ENCODE data around the gene ABTB1.

The ABTB1 gene

DNA sequence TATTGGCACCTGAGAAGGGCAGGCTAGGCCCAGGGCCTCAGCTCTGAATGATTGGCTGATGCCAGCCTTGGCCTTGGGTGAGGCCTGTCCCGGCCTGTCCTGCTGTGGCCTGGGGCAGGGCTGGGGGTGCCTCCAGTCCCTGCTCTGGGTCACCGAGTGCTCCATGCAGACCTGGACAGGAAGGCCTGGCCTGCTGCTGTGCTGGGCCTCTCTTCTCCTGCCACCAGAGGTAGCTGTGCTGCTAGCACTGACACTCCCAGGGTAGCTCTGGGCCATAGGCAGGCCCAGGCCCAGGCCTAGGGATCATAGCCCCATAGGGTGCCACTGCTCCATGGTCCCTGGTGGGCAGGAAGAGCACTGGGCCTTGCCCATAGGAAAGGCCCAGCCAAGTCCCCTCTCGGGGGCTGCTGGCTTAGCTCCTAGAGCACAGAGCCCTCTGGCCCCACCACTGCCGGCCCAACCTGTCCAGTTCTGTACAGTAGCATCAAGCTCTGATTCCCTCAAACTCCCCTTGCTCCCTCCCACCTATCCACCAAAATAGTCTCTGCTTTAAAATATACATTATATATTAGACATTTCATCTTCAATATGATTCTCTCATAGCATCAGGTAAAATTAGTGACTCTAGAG is 18.2 kb downstream of the ABTB1 start:
- Histone ChIP-seq H3K4me3 (no peak overlapping the region), H3K27ac (peak overlapping the region; percentile 79 to 82), H3K27me3 (no peaks in the 10 kb centered on the region), H3K9me3 (no peaks in the 10 kb centered on the region), H3K4me1 (peaks cover 0 to 43% (median 35%) of the 10 kb centered on the region in 4 donors), H3K36me3 (peaks cover 4 to 18% (median 11%) of the 10 kb centered on the region in 3 donors)
- intact Hi-C loops (cut with DNase I; ENCODE audit: low total_unique reads): no loop called here
- TF ChIP-seq, protein P1, sequence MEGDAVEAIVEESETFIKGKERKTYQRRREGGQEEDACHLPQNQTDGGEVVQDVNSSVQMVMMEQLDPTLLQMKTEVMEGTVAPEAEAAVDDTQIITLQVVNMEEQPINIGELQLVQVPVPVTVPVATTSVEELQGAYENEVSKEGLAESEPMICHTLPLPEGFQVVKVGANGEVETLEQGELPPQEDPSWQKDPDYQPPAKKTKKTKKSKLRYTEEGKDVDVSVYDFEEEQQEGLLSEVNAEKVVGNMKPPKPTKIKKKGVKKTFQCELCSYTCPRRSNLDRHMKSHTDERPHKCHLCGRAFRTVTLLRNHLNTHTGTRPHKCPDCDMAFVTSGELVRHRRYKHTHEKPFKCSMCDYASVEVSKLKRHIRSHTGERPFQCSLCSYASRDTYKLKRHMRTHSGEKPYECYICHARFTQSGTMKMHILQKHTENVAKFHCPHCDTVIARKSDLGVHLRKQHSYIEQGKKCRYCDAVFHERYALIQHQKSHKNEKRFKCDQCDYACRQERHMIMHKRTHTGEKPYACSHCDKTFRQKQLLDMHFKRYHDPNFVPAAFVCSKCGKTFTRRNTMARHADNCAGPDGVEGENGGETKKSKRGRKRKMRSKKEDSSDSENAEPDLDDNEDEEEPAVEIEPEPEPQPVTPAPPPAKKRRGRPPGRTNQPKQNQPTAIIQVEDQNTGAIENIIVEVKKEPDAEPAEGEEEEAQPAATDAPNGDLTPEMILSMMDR (IDR thresholded peaks at IDR 0.05): peak; percentile 59 to 69
- peak in 1 of 2 donors; percentile 86 for DNase-seq

GRCh38 chr3:127691489-127691888 is 18.7 kb downstream of the ABTB1 start:
- peak overlapping the region; percentile 79 to 82 for H3K27ac ChIP-seq
- H3K4me3 ChIP-seq: no peak overlapping the region
- TF ChIP-seq, protein P1 (IDR thresholded peaks at IDR 0.05): no peak
- H3K9me3 ChIP-seq: no peaks in the 10 kb centered on the region
- no peaks in the 10 kb centered on the region for H3K27me3 ChIP-seq
- H3K4me1 ChIP-seq: peaks cover under 1 to 49% (median 40%) of the 10 kb centered on the region in 4 donors
- H3K36me3 ChIP-seq: peaks cover 4 to 18% (median 11%) of the 10 kb centered on the region in 3 donors
- intact Hi-C loops (cut with DNase I; ENCODE audit: low total_unique reads): no loop called here
- DNase-seq: peak in 1 of 2 donors; percentile 61

- H3K4me3 ChIP-seq: no peak overlapping the region
- DNase-seq: peak in 1 of 2 donors; percentile 48
- H3K9me3 ChIP-seq: no peaks in the 10 kb centered on the region
- no peaks in the 10 kb centered on the region for H3K27me3 ChIP-seq
- intact Hi-C loops (cut with DNase I; ENCODE audit: low total_unique reads): no loop called here
- H3K4me1 ChIP-seq: peaks cover 3 to 54% (median 45%) of the 10 kb centered on the region in 4 donors
- H3K27ac ChIP-seq: peak overlapping the region; percentile 79 to 82
- TF ChIP-seq, protein P1 (IDR thresholded peaks at IDR 0.05): no peak
- peaks cover 4 to 18% (median 11%) of the 10 kb centered on the region in 3 donors for H3K36me3 ChIP-seq
These were observed 19.2 kb downstream of the ABTB1 start for GRCh38 chr3:127691974-127692373.

DNA sequence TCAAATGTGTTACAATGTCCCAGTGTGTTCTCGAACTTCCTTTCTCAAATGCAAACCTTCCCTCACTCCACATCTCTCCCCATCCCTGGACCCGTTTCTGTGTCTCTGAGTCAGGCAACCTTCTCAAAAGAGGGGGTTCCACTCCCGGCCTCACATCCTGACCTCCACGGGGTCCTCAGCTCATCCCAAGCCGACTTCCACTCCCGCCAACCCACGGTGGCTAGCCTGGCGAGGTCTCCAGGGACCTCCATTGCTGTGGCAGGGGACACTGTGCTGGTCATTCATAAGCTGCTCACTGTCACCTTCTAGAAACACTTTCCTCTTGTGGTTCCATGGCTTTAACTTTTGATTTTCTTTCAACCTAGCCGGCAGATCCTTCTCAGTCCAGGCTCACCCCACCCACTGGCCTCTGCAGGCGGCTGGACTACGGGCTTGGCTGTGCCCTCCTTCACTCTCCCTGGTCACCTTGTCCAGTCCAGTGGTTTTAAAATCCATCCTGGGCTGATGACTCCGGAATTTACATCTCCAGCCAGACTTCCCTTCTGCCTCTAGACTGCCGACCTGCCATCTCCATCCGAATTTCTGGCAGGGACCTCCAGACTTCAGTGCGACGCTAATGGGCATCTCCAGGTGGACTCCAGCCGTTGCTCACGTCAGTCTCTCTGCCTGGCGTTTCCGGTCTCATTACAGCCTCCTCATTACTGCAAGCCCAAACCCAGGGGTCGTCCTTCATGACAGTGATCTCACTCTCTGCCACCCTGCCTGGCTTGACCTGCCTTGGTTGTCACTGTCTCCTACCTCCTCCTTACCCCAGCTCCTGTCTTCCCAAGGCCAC is 20.0 kb downstream of the ABTB1 start:
- intact Hi-C loops (cut with DNase I; ENCODE audit: low total_unique reads): no loop called here
- H3K4me3 ChIP-seq: no peak overlapping the region
- H3K36me3 ChIP-seq: peaks cover 4 to 18% (median 11%) of the 10 kb centered on the region in 3 donors
- no peaks in the 10 kb centered on the region for H3K27me3 ChIP-seq
- peaks cover 3 to 61% (median 49%) of the 10 kb centered on the region in 4 donors for H3K4me1 ChIP-seq
- H3K27ac ChIP-seq: peak overlapping the region; percentile 32 to 82
- TF ChIP-seq, protein P1 (IDR thresholded peaks at IDR 0.05): no peak
- no peaks in the 10 kb centered on the region for H3K9me3 ChIP-seq
- peak in 1 of 2 donors; percentile 59 for DNase-seq

DNA sequence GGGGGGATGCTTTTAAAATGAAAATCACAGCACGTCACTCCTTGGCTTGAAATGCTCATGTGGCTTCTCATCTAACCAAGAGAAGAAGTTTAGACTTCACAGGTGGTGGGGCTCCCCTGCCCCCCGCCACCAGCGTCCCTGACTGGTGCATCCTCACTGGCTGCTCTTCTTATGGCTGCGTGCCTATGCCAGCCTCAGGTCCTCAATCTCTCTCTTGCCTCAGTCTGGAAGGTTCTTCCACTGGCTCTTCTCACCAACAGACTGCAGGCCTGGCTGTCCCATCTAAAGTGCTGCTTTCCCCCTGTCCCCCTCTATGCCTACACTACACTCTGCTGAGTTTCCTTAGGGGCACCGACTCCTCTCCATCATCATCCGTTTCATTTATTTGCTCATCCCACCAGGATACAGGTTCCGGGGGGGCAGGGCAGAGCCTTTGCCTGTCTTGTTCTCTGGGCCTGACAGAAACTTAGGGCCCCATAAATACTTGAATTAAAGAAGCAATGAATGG is 20.6 kb downstream of the ABTB1 start:
- Histone ChIP-seq H3K27ac (peak overlapping the region; percentile 32 to 82), H3K4me1 (peaks cover 3 to 61% (median 50%) of the 10 kb centered on the region in 4 donors)

More for the DNA sequence above, 20.6 kb downstream of the ABTB1 start:
- TF ChIP-seq, protein P1 (IDR thresholded peaks at IDR 0.05): no peak
- Histone ChIP-seq H3K9me3 (no peaks in the 10 kb centered on the region), H3K4me3 (no peak overlapping the region), H3K27me3 (no peaks in the 10 kb centered on the region), H3K36me3 (peaks cover 4 to 18% (median 11%) of the 10 kb centered on the region in 3 donors)
- intact Hi-C loops (cut with DNase I; ENCODE audit: low total_unique reads): no loop called here
- no peak for DNase-seq
